HG03175 (cell line): ENCODE results near the gene CCDC57.
"Not testable (repeated sequence)": the region's sequence is repeated elsewhere in the genome, so short reads cannot be mapped to it uniquely, and the experiment has no call there.

ENCODE experiments used
- ATAC-seq: cut with Tn5 transposase; IDR thresholded peaks from one replicate; pipeline ENCODE4 v1.9.1; 2021; ENCODE audit warnings: mild to moderate bottlenecking, moderate library complexity; ENCODE audit not compliant: unreplicated experiment

Gene CCDC57

DNA sequence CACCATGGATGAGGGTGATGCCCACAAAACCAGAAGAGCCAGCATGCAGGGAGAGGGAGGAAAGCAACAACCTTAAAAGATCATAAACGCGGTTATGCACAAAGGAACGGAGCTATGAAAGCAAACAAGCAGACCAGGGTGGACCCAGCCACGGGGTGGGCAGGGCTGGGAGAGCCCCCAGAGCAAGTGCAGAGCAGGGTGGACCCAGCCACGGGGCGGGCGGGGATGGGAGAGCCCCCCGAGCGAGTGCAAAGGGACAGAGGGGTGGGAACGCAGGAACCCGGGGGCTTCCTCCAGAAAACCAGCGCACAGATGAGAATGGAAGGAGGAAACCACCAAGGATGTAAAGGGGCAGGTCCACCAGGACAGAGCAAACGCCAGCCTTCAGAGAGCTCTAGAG is 33.2 kb downstream of the CCDC57 start:
- ATAC-seq = no peak

- no peak for ATAC-seq
Measured at GRCh38 chr17:82178499-82179261, 34.0 kb downstream of the CCDC57 start.

DNA sequence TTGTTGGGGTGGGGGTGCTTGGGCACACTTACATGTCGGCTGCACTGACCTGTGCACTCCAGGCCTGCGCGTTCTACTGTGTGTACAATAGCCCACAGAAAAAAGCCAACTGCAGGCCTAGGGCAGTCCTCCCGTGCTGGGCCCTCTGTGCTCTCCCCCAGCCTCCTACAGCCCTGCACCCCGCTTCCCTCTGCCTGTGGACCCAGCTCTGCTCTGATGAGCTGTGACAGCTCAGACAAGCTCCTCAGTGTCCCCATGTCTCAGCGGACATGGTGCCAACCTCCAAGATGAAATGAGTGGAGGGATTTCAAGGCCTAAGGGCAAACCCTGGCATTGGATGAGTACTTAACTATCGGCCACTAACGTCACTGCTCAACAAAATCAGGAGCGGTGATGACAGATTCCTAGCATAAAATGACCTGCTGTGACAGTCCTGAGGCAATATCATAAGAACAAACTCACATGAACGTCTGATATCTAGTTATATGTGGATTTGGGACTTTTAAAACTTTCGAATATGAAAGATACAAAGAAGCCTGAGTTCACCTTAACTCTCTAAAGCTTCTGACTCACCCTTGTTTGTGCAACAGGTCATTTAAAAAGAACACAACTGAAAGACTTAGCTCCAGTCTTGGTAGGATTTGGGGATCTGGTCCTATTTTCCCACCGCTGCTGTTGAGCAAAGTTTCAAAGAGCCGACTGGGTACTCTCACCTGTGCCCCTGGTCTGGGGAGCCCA is 34.7 kb downstream of the CCDC57 start:
- ATAC-seq = no peak

DNA sequence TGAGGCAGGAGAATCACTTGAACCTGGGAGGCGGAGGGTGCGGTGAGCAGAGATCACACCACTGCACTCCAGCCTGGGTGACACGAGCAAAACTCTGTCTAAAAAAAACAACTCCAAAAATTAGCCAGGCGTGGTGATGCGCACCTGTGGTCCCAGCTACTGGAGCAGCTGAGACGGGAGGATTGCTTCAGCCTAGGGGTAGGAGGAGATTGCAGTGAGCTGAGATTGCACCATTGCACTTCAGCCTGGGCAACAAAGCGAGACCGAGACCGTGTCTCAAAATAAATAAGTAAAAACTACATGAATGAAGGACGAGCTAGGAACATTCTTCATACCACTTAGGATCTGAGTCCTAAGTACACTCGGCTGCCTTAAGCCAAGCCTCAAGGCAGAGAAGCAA is 35.4 kb downstream of the CCDC57 start:
- ATAC-seq = no peak

GRCh38 chr17:82175951-82176350 is 36.7 kb downstream of the CCDC57 start:
- ATAC-seq = no peak

DNA sequence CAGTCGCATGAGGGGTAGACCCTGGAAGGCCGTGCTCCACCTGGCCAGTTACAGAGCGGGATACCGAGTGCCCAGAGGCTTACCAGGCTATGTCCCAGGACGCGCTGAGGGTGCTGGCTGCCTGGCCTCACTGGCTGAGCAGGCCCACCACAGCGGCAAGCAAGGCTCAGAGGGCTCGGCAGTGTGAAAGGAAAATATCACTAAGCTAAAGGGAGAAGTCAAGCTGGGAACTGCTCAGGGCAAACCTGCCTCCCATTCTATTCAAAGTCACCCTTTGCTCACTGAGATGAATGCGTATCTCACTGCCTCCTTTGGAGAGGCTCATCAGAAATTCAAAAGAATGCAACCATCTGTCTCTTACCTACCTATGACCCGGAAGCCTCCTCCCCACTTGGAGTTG is 37.4 kb downstream of the CCDC57 start:
- no peak for ATAC-seq

- ATAC-seq = not testable (repeated sequence)
Measured at GRCh38 chr17:82174042-82174857, 38.4 kb downstream of the CCDC57 start.

DNA sequence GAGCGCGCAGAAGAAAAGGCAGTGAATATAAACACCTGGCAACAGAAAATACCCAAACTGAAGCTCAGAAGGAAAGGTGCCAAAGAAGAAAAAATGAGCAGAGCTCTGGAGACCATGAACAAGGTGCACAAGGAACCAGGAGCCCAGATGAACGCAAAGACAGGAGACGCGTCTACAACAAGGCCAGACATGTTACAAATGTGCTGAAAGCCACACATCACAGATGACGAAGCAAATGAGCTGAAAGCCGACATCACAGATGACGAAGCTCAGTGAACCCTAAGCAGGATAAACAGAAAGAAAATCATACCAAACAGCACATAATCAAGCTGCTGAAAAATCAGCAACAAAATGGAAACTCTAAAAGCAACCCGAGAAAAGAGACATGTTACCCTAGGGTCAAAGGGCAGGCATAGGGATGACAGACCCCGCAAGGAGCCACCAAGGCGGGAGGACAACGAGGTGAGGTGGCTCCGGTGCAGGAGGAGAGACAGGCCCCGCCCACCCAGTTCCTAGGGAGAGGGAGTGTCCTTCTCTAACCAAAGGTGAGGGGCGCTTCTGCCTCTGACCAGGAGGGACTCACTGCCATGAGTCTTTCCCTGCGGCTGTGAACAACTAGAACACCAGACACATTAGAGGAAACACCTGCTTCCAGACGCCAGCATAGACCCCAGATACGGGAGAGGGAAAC is 39.1 kb downstream of the CCDC57 start:
- ATAC-seq = no peak

DNA sequence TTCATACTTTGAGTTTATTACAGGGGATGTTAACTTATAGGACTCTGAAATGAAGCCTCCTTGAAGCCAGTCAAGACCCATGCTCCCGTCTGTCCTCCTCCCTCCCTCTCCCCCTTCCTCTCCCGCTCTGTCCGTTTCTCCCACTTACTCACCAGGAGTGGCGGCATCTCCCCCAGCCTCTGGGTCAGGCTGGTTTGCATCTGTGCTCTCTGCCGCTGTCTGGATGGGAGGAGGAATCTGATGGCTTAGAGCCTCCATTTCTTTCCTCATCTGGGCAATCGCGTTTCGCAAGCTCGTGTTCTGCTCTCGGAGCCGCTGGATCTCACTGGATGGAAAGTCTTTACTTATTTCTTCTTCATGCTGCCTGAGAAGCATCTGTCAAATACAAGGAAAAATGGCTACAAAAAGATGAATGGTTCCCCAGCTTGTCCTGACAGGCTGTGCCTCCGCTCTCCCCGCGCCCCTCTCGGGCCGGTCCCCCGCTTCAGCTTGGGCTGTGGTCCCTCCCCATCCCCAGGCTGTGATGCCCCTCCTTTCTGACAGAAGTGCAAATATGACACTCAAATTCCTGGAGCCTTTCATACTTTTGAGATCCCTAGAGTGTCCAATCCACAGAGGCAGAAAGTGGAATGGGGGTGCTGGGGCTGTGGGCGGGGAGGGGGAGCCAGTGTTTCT is 40.0 kb downstream of the CCDC57 start:
- no peak for ATAC-seq

DNA sequence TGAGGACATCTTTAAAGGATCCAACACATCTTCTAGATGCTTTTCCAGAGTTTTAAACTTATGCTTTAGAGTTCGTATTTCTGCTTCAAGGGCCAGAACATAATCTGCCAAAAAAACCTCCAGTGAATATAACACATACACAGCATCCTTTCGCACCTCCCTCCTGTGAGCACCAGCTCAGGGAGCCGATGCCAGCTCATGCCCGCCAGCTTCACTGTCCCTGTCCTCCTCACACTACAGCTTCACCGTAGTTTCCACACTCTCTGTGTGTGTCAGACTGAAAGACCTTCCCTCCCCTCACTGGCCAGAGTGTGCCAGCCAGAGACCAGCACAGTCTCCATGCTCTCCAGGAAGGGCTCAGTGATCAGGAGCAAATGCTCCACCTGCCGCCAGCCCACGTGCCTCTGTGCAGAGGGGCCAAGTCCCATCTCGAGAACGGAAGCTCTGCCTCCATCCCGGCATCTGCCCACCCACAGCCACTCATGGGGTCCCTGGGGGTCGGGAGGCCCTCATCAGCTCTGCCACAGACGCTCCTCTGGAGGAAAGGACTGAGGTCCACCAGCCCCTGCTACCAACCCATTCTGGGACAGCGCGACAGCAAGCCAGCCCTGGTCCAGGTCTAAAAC is 40.8 kb downstream of the CCDC57 start:
- no peak for ATAC-seq

DNA sequence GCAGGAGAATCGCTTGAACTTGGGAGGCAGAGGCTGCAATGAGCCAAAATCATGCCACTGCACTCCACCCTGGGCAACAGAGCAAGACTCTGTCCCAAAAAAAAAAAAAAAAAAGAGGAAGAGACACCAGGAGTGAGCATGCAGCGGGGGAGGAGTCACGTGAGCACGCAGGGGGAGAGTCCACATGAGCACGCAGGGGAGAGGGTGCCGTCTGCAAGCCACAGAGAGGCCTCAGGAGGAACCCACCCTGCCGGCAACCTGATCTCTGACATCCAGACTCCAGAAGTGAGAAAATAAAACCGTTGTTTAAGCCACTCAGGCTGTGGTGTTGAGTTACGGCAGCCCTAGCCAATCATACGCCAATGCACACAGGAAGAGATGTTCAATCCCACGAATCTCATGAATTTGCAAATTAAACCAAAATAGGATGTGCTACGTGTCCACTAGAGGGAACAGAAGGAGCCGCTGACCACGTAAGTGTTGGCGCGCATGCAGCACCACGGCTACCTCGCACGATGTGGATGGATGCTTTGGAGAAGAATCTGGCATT is 42.2 kb downstream of the CCDC57 start:
- ATAC-seq = no peak

DNA sequence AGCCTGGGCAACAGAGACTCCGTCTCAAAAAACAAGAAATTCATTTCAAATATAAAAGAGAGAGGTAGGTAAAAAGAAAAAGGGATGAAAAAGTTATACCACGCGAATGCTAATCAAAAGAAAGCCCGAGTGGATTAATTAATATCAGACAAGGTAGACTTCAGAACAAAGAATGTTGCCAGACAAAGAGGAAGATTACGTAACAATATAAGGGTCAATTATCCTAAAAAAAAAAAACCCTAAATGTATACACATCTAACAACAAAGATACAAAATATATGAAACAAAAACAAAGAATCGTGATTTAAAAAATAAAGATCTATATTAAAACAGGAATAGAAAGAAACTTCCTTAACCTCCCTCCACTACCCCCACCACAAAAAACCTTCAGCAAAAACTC is 44.1 kb downstream of the CCDC57 start:
- ATAC-seq = no peak

DNA sequence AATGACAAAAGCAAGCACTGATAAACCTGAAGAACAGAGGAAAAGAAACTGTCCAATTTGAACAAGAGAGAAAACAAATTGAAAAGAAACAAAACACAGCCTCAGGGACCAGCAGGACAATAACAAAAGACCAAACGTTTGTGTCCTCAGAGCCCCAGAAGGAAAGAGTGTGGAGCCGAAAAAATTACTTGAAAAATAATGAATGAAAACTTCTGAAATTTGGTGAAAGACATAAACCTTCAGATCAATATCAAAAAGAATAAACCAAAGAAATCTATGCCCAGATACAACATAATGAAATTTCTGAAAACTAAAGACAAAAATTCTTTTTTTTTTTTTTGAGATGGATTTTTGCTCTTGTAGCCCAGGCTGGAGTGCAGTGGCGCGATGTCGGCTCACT is 45.6 kb downstream of the CCDC57 start:
- no peak for ATAC-seq

DNA sequence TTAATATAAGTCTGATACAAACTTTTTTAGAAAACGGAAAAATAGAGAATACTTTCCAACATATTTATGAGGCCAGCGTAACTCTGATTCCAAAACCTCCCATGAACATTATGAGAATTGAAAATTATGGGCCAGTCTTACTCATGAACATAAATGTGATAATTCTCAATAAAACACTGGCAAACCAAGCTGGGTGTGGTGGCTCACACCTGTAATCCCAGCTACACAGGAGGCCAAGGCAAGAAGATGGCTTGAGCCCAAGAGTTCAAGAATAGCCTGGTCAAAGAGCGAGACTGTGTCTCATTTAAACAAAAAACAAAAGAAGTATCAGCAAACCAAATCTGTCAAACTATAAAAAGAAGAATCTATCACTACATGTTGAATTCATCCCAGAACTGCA is 47.8 kb downstream of the CCDC57 start:
- no peak for ATAC-seq

GRCh38 chr17:82161216-82161615 is 51.4 kb downstream of the CCDC57 start:
- ATAC-seq = no peak

DNA sequence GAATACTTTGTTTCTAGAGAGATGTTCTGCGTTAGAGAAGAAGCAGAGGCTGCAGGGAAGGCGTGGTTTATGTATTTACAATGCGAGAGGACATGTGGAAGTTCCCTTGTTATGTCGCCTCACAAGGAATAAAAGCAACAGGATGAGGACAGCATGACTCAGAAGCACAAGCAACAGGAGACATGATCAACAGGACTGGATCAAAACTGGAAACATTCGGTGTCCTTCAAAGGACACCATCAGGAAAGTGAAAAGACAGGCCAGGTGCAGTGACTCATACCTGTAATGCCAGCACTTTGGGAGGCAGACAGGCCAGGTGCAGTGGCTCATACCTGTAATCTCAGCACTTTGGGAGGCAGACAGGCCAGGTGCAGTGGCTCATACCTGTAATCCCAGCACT is 52.6 kb downstream of the CCDC57 start:
- ATAC-seq = no peak

- ATAC-seq = no peak
Measured at GRCh38 chr17:82158825-82159224, 53.8 kb downstream of the CCDC57 start.

- ATAC-seq = no peak
Measured at GRCh38 chr17:82157046-82158035, 55.3 kb downstream of the CCDC57 start.
